Measurements from ENCODE around the gene C2CD5.
"Not testable (repeated sequence)": the region's sequence is repeated elsewhere in the genome, so short reads cannot be mapped to it uniquely, and the experiment has no call there.

The C2CD5 gene

DNA sequence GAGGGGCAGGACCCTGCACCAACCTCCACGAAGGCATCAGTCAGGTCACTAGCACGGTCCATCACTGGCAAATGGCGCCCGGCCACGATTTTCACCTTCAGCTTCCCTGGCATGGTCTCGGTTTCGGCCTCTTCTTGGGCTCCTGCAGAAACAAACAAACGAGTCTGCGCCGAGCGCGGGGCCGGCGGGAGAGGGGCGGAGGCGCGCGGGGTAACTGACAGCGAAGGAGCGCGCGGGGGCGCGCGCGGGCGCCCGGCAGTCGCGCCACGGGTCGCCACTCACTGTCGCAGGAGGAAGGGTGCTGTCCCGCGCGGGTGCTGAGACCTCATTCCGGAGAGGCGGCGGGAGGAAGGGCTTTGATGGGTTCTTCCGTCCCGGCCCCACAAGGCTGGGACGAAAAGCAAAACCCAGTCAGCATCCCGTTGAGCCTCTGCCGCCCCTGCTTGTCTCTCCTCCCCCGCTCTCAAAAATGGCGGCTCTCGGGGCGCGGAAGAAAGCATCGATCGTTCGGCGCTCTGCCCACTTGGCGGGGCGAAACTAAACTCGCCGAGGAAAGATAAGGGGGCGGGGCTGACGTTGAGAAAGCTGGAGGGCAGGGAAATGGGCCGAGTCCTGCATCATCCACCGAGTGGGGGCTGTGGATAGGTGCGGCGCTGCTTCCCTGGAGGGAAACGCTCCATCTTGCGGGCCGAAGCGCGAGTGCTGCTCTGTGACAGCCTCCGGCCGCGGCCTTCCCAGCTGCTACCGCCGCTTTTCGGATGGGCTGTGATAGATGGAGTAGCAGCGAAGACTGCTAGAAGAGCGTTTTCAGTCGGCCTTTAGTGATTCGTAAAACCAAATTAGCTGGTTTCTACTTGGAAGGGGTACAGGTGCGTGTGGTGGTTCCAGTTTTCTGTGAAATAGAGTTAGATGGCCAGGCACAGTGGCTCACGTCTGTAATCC, at the start of gene C2CD5:
C2CD5 (minus strand) TSS at position 505 of the 942 bp plus-strand sequence; CDS start at position 113, 392 bp downstream.
- peak; percentile 97 for DNase-seq

DNA sequence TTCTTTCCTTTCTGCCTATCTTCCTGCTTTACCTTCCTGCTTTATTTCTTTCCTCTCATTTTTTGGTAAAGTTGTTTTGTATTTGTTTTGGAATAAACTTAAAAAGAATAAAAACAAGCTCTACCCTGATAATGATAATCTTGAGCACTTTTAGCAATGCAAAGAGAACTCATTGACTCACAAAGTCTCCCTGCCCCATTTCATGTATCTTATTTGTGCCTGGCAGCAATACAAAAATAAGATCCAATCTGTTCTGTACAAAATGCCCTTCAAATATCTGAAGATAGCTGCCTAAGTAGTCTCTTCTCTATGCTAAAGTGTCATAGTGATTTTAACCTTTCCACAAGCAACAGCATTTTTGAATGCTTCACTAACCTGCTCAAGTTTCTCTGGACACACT, 49.5 kb upstream of the C2CD5 start:
- no peak for DNase-seq

DNA sequence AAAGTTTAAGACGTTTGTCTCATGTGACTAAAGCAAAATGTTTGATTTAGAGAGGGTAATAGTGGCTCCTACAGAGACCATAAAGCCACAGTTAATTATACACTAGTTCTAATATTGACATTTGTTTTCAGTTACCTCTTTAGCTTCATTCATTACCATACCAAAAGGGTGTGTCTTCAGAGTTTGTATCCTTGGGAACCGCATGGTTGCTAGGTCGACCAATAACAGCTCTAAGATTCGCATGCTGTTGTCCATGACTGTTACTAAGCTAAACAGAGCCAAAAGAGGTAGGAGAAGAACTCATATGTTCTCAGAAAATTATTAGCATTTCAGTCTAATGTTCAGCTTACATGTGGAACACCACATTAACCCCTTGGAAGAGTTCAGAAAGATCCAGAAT, 44.5 kb upstream of the C2CD5 start:
- no peak for DNase-seq

DNA sequence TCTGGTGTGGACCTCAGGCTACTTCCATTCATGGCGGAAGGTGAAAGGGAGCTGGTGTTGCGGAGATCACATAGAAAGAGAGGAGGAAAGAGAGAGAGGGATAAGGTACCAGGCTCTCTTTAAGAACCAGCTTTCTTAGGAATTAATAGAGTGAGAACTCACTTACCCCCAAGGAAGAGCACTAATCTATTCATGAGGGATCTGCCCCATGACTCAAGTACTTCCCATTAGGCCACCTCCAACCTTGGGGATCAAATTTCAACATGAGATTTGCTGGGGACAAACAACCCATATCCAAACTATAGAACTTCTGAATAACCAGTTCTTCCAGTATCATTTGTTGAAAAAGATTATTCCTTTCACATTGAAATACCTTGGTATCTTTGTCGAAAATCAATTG, 34.0 kb upstream of the C2CD5 start:
- no peak for DNase-seq

DNA sequence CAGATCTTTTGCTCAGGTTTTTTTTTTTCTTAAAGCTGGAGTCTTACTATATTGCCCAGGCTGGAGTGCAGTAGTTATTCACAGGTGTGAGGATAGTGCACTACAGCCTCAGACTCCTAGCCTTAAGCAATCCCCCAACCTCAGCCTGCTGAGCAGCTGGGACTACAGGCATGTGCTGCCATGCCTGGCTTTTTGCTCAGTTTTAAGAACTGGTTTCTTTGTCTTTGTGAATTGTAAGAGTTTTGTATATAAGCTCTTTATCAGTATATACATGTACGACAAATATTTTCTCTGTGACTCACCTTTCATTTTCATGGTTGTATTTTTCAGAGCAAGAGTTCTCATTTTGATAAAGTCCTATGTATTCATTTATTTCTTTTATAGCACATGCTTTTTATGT, 33.3 kb upstream of the C2CD5 start:
- no peak for DNase-seq

GRCh38 chr12:22576473-22576872, 32.1 kb upstream of the C2CD5 start:
- no peak for DNase-seq

DNA sequence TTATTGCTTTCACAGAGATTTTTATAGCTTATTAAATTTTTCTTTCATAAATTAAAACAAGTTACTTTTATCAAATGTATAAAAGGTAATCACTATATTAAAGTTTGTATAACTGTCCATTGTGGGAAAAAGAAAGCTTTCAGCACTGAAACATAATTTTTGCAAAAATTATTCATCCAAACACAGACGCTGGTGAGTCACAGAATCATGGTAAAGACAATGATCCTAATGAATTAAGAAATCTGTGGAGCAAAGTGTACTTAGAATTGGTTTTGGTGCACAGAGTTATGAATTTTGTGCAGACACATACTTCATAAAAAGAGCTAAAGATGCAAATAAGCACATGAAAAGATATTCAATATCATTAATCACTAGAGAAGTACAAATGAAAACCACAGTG, 31.7 kb upstream of the C2CD5 start:
- no peak for DNase-seq

DNA sequence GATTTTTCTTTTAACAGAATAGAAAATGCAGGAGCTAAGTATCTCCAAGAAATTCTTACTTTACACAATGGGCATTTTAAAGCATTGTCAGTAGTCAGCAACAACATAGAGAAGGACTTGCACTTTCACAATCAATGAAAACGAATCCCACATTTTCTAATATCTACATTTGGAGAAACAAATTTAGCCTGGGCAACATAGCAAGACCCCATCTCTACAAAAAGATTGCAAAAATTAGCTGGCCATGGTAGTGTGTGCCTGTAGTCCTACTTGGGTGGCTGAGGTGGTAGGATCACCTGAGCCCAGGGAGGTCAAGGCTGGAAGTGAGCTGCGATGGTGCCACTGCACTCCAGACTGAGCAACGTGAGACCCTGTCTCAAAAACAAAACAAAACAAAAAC, 30.6 kb upstream of the C2CD5 start:
- no peak for DNase-seq

GRCh38 chr12:22573181-22573580, 28.8 kb upstream of the C2CD5 start:
- DNase-seq, result no peak

DNA sequence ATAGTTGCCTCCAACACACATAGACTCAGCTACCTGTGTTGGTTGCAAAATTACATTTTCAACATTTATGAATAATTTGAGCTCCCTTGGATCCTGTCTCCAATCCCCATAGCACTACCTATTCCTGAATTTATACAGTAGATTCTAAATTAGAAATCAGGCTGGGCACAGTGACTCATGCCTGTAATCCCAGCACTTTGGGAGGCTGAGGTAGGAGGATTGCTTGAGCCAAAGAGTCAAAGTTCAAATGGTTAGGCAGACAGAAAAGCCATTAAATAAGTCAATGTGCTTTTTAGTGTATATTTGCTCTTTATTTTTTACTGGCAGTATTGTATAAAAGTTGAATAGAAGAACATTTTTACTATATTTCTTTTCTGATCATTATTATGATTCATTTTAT, 24.9 kb upstream of the C2CD5 start:
- no peak for DNase-seq

- DNase-seq, result no peak
Observed at GRCh38 chr12:22562036-22563028, 18.0 kb upstream of the C2CD5 start.

DNA sequence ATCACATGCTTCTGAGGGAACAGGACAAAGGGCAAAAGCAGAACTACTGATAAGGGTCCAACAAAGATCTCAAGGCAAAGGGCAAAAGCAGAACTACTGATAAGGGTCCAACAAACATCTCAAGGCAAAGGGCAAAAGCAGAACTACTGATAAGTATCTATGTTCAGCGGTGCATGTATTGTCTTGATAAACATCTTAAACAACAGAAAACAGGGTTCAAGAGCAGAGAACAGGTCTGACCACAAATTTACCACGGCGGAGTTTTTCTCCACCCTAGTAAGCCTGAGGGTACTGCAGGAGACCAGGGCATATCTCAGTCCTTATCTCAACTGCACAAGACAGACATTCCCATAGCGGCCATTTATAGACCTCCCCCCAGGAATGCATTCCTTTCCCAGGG, 10.4 kb upstream of the C2CD5 start:
- not testable (repeated sequence) for DNase-seq

DNA sequence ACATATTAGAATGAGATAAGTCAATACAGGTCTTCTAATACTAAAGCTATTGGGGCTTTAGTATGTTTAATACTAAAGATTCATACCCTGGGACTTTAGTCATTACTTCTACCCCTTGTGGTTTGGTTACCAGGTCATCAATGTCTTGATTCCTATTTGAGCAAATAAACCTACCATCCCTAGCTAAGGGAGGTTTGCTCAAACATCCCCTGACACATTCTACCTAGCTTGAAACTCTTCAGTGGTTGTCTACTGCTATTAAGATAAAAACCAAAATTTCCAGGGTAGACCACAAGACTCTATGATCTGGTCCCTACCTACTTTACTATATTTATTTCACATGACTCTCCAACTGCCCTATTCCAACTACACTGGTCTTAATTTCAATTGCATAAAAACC, 7.3 kb upstream of the C2CD5 start:
- no peak for DNase-seq

GRCh38 chr12:22545255-22545654, 913 bp upstream of the C2CD5 start:
- DNase-seq, result no peak

- DNase-seq, result peak; percentile 73
Observed at GRCh38 chr12:22543246-22544037, 900 bp downstream of the C2CD5 start.

DNA sequence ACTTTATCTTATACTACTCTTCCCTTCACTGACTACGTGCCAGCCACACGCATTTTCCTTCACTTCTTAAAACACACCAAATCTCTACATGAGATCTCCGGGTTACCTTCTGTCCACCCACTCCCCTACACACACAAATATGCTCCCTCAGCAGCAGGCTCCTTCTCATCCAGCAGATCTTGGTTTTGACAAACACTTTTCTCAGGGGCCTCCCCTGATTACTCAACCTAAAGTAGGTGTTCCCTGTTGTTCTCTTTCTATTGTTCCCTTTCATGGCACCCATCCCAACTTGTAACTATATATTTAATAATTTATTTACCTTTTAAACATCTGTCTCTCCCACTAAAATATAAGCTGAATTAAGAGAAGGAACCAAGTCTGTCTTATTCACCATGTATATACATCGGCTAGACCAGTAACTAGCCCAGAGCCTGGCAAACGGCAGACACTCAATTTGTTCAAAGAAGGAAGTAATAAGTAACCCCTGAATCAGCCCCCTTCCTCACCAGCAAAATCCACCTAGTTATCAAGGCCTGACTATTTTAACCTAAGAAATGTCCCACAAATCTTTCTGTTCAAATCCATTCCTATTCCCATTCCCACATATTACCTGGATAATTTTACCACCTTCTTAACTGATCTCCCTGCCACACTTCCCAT, 2.7 kb downstream of the C2CD5 start:
- peak; percentile 17 for DNase-seq

DNA sequence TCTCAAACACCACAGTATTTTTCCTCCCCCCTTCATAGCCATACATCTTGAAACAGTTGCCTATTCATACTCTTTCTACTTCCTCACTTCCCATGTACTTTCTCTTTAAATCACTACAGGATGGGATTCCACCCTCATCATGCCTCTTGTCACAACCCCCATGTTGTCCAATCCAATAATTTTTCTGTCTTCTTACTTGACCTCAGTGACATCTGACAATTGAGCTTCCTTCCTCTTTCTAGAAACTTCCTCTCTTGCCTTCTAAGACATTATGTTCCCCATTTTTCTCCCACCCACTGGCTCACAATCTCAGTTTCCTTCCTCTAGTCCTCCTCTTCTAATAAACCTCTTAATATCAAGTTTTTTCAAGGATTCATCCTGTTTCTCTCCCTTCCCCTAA, 5.3 kb downstream of the C2CD5 start:
- DNase-seq, result no peak

GRCh38 chr12:22538311-22538710, 6.0 kb downstream of the C2CD5 start:
- DNase-seq, result no peak

GRCh38 chr12:22536971-22537544, 7.3 kb downstream of the C2CD5 start:
- DNase-seq, result no peak

DNA sequence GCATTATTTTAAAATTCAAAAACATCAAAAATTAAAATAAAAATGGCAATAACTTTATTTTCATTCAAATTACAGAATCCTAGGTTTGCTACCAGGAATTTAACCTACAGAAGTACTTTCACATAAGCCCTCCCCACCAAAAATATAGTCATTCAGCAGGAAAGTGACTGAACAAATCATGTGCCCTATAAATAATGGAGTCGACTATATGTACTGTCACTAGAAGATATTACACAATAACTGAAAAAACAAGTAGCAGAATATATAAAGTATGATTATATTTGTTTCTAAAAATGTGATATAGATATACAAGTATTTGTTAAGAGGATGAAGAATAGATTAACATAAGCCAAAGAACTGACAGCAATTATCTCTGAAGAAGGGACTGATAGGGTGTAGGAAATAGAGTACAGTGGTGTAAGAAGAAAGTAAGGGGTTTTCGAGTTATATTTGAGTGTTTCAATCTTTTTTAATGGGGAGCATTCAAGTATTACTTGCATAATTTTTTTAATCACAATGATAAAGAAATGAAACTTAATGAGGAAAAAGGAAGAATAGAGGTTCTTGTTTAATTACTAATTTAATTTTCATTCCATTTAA, 7.9 kb downstream of the C2CD5 start:
- no peak for DNase-seq

DNA sequence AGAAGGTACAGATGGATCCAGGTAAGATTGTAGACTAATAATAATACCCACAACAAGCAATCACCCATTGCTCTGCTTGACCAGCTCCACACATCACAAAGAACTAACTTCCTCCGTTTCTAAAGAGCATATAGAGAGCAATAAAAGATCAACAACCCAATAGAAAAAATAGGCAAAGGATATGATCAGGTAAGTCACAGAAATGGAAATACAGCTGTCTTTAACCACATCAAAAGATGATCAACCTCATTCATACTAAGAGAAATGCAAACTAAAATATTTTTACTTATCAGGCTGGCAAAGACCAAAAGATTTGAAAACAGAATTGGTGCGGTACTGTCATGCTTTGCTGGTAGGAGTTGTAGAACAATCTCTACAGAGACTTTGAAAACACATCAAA, 8.9 kb downstream of the C2CD5 start:
- no peak for DNase-seq
